Neural cell (in vitro differentiated cells): ENCODE data around the gene BTBD19. TPM values are rescaled to one million over a fixed set of nuclear protein-coding genes. Genes with fewer than 3 reads are reported as not detected.

Source experiments
- H2AFZ ChIP-seq: fragments of 200-600, 300-800 bp; sonication (generic), shearing (Covaris generic); 2 replicates; pipeline ENCODE4 v1.6.0; 2014; ENCODE audit warnings: low read depth, mild to moderate bottlenecking, antibody characterized with exemption, low read length, moderate library complexity
- H3F3A ChIP-seq: fragments of 200-600 bp; shearing (Covaris generic); 2 replicates; pipeline ENCODE4 v1.6.1; 2016; ENCODE audit warnings: mild to moderate bottlenecking, moderate library complexity, mixed read lengths, antibody characterized with exemption, low read length; ENCODE audit not compliant: insufficient read depth, poor library complexity, severe bottlenecking
- H3K27ac ChIP-seq: fragments of 200-600, 300-800 bp; sonication (generic), shearing (Covaris generic); 2 replicates; pipeline ENCODE4 v1.5.1; 2014; ENCODE audit warnings: mild to moderate bottlenecking, low read length, moderate library complexity
- H3K27me3 ChIP-seq: fragments of 300-800, 200-600 bp; sonication (generic), shearing (Covaris generic); 2 replicates; pipeline ENCODE4 v1.6.0; 2014; ENCODE audit warnings: mild to moderate bottlenecking, low read depth, low read length, moderate library complexity; ENCODE audit not compliant: insufficient read depth
- H3K36me3 ChIP-seq: fragments of 300-800, 200-600 bp; sonication (generic), shearing (Covaris generic); 2 replicates; pipeline ENCODE4 v1.5.1; 2014; ENCODE audit warnings: mild to moderate bottlenecking, antibody characterized with exemption, low read length, moderate library complexity; ENCODE audit not compliant: insufficient read depth
- H3K4me2 ChIP-seq: fragments of 300-800, 200-600 bp; sonication (generic), shearing (Covaris generic); 2 replicates; pipeline ENCODE4 v1.6.0; 2014; ENCODE audit warnings: mild to moderate bottlenecking, low read length
- H3K4me3 ChIP-seq: fragments of 300-800, 200-600 bp; sonication (generic), shearing (Covaris generic); 2 replicates; pipeline ENCODE4 v1.5.1; 2014; ENCODE audit warnings: mild to moderate bottlenecking, low read length, moderate library complexity
- H3K79me2 ChIP-seq: fragments of 200-600 bp; shearing (Covaris generic); replicated peaks from 2 replicates; pipeline ENCODE4 v1.6.0; 2014; ENCODE audit warnings: mild to moderate bottlenecking, low read length, moderate library complexity; ENCODE audit not compliant: insufficient read depth
- H3K9ac ChIP-seq: fragments of 300-800, 200-600 bp; sonication (generic), shearing (Covaris generic); 2 replicates; pipeline ENCODE4 v1.6.1; 2016; ENCODE audit warnings: mild to moderate bottlenecking, low read length, mixed read lengths
- H3K9me2 ChIP-seq: fragments of 200-600 bp; shearing (Covaris generic); 2 replicates; pipeline ENCODE4 v1.6.1; 2016; ENCODE audit warnings: mild to moderate bottlenecking, low read length, mixed read lengths; ENCODE audit not compliant: insufficient read depth
- H3K9me3 ChIP-seq: fragments of 200-600, 300-800 bp; sonication (generic), shearing (Covaris generic); 2 replicates; pipeline ENCODE4 v1.6.1; 2016; ENCODE audit warnings: mild to moderate bottlenecking, mixed run types, low read length, moderate library complexity, mixed read lengths
- H4K20me1 ChIP-seq: fragments of 200-600 bp; shearing (Covaris generic); 2 replicates; pipeline ENCODE4 v1.6.1; 2016; ENCODE audit warnings: mild to moderate bottlenecking, mixed run types; ENCODE audit not compliant: insufficient read depth
- CTCF ChIP-seq: fragments of 450-650 bp; IDR thresholded peaks from 2 replicates; pipeline ENCODE4 v1.5.1; 2014; ENCODE audit warnings: antibody characterized with exemption, mild to moderate bottlenecking, moderate library complexity; ENCODE audit not compliant: poor library complexity, severe bottlenecking
- EP300 ChIP-seq: fragments of 450-650 bp; conservative IDR thresholded peaks from 2 replicates; pipeline ENCODE4 v1.6.1; 2014; ENCODE audit warnings: antibody characterized with exemption, mild to moderate bottlenecking, moderate library complexity; ENCODE audit not compliant: poor library complexity, severe bottlenecking
- EZH2 ChIP-seq: fragments of 200-600, 300-800 bp; shearing (Covaris generic), sonication (generic); IDR thresholded peaks from 2 replicates; pipeline ENCODE4 v1.6.1; 2014; ENCODE audit warnings: antibody characterized with exemption, low read length, borderline replicate concordance, mild to moderate bottlenecking; ENCODE audit not compliant: insufficient read depth, poor library complexity, severe bottlenecking
- MXI1 ChIP-seq: fragments of 450-650 bp; conservative IDR thresholded peaks from 2 replicates; pipeline ENCODE4 v1.6.1; 2014; ENCODE audit warnings: antibody characterized with exemption, mild to moderate bottlenecking; ENCODE audit not compliant: poor library complexity, severe bottlenecking
- POLR2AphosphoS5 ChIP-seq: IDR thresholded peaks from 2 replicates; pipeline ENCODE4 v1.6.1; 2012
- RAD21 ChIP-seq: fragments of 450-650 bp; conservative IDR thresholded peaks from 2 replicates; pipeline ENCODE4 v1.6.1; 2014; ENCODE audit warnings: antibody characterized with exemption, mild to moderate bottlenecking, moderate library complexity
- REST ChIP-seq: IDR thresholded peaks from 2 replicates; pipeline ENCODE4 v1.6.1; 2012; ENCODE audit warnings: borderline replicate concordance
- SMC3 ChIP-seq: fragments of 450-650 bp; conservative IDR thresholded peaks from 2 replicates; pipeline ENCODE4 v1.6.1; 2014; ENCODE audit warnings: antibody characterized with exemption, mild to moderate bottlenecking, moderate library complexity; ENCODE audit not compliant: poor library complexity
- TAF1 ChIP-seq: IDR thresholded peaks from 2 replicates; pipeline ENCODE4 v1.6.1; 2012; ENCODE audit warnings: low read depth
- polyA plus RNA-seq: library from polyadenylated mRNA; depleted of rRNA; stranded (reverse); fragments of >200 nt; gene quantifications from 2 replicates; pipeline ENCODE4 v1.2.3, GENCODE V29; 2014

BTBD19 gene
- polyA plus RNA-seq, 1 donor from 2014 or later = not detected

- no peak overlapping the region for H2AFZ ChIP-seq
- no peak overlapping the region for H3K4me2 ChIP-seq
- TF ChIP-seq CTCF = no peak
- no peak for TF ChIP-seq SMC3
- TF ChIP-seq RAD21 = no peak
- TF ChIP-seq POLR2AphosphoS5 = no peak
- no peak for TF ChIP-seq MXI1
- TF ChIP-seq TAF1 = no peak
- no peak for TF ChIP-seq EP300
- no peak for TF ChIP-seq EZH2
- no peak for TF ChIP-seq REST
- no peaks in the 10 kb centered on the region for H3F3A ChIP-seq
- no peak overlapping the region for H3K4me3 ChIP-seq
- no peaks in the 10 kb centered on the region for H3K27me3 ChIP-seq
- no peaks in the 10 kb centered on the region for H3K79me2 ChIP-seq
- H3K9ac ChIP-seq = no peak overlapping the region
- H3K27ac ChIP-seq = no peak overlapping the region
- H3K36me3 ChIP-seq = no peaks in the 10 kb centered on the region
- H3K9me2 ChIP-seq = no peaks in the 10 kb centered on the region
- no peaks in the 10 kb centered on the region for H3K9me3 ChIP-seq
- H4K20me1 ChIP-seq = no peaks in the 10 kb centered on the region
These were observed 43.0 kb downstream of the BTBD19 start for GRCh38 chr1:44851308-44851707.

- Histone ChIP-seq H3K79me2 (no peaks in the 10 kb centered on the region), H4K20me1 (no peaks in the 10 kb centered on the region), H3K36me3 (no peaks in the 10 kb centered on the region), H3K4me2 (no peak overlapping the region), H3K9me3 (no peaks in the 10 kb centered on the region), H3F3A (no peaks in the 10 kb centered on the region), H3K9ac (no peak overlapping the region), H3K9me2 (no peaks in the 10 kb centered on the region), H3K4me3 (no peak overlapping the region), H2AFZ (no peak overlapping the region), H3K27ac (no peak overlapping the region), H3K27me3 (no peaks in the 10 kb centered on the region)
- no peak for TF ChIP-seq POLR2AphosphoS5
- TF ChIP-seq CTCF = no peak
- no peak for TF ChIP-seq EZH2
- TF ChIP-seq MXI1 = no peak
- TF ChIP-seq REST = no peak
- TF ChIP-seq EP300 = no peak
- TF ChIP-seq TAF1 = no peak
- TF ChIP-seq SMC3 = no peak
- no peak for TF ChIP-seq RAD21
These were observed 44.9 kb downstream of the BTBD19 start for GRCh38 chr1:44853201-44853600.
